NCI-H2107 (cell line): ENCODE measurements around the gene GRAMD4.
A peak's percentile ranks its signal among the peaks of the same experiment; 100 is the strongest.

ENCODE experiments used
- DNase-seq: peaks from one replicate; lab custom pipeline; 2025; lab: John Stamatoyannopoulos, UW

The GRAMD4 gene

GRCh38 chr22:46673205-46673604 is 53.0 kb downstream of the GRAMD4 start:
- DNase-seq, result no peak

- DNase-seq, result no peak
These were observed 53.6 kb downstream of the GRAMD4 start for GRCh38 chr22:46673662-46674236.

GRCh38 chr22:46674367-46674781 is 54.2 kb downstream of the GRAMD4 start:
- no peak for DNase-seq

- no peak for DNase-seq
These were observed 54.7 kb downstream of the GRAMD4 start for GRCh38 chr22:46674906-46675305.

GRCh38 chr22:46675479-46675878 is 55.3 kb downstream of the GRAMD4 start:
- no peak for DNase-seq

- DNase-seq, result no peak
These were observed 55.8 kb downstream of the GRAMD4 start for GRCh38 chr22:46675938-46676337.

- DNase-seq, result no peak
These were observed 56.3 kb downstream of the GRAMD4 start for GRCh38 chr22:46676479-46676878.

GRCh38 chr22:46676881-46677280 is 56.7 kb downstream of the GRAMD4 start:
- DNase-seq, result no peak

- DNase-seq, result no peak
These were observed 57.3 kb downstream of the GRAMD4 start for GRCh38 chr22:46677323-46678002.

GRCh38 chr22:46678003-46678657 is 57.9 kb downstream of the GRAMD4 start:
- DNase-seq, result no peak

- no peak for DNase-seq
These were observed 58.9 kb downstream of the GRAMD4 start for GRCh38 chr22:46678785-46679700.

GRCh38 chr22:46679706-46680269 is 59.6 kb downstream of the GRAMD4 start:
- no peak for DNase-seq

GRCh38 chr22:46681010-46681409 is 60.8 kb downstream of the GRAMD4 start:
- no peak for DNase-seq

GRCh38 chr22:46682011-46682731 is 62.0 kb downstream of the GRAMD4 start:
- DNase-seq, result no peak

GRCh38 chr22:46684706-46685105 is 64.5 kb downstream of the GRAMD4 start:
- peak; percentile 20 for DNase-seq

- no peak for DNase-seq
These were observed 66.2 kb downstream of the GRAMD4 start for GRCh38 chr22:46686221-46687047.

- DNase-seq, result no peak
These were observed 66.9 kb downstream of the GRAMD4 start for GRCh38 chr22:46687048-46687444.

GRCh38 chr22:46687460-46687859 is 67.3 kb downstream of the GRAMD4 start:
- no peak for DNase-seq

- DNase-seq, result peak; percentile 45
These were observed 68.8 kb downstream of the GRAMD4 start for GRCh38 chr22:46688949-46689348.

- DNase-seq, result no peak
These were observed 70.0 kb downstream of the GRAMD4 start for GRCh38 chr22:46690146-46690545.
